Peyer's patch (tissue), 4 donors: ENCODE data around the gene SCD.

ENCODE experiments used
- CTCF ChIP-seq, 6 experiments: fragments of 450-650 bp in 4 of 6; fragments of 200-600 bp in 2 of 6; sonication (generic) in 1 of 6; IDR thresholded peaks; one replicate each; pipeline ENCODE4 v1.5.1; 2017 to 2019; ENCODE audit warnings: antibody characterized with exemption in 6 of 6, mild to moderate bottlenecking in 3 of 6, moderate library complexity in 1 of 6
- POLR2A ChIP-seq, 2 donors: fragments of 450-650 bp; IDR thresholded peaks; one replicate each; pipeline ENCODE4 v1.5.1; 2017; ENCODE audit warnings: antibody characterized with exemption in 2 of 2, mild to moderate bottlenecking in 2 of 2, moderate library complexity in 2 of 2

- TF ChIP-seq CTCF (IDR thresholded peaks at IDR 0.05): no peak
- TF ChIP-seq POLR2A (IDR thresholded peaks at IDR 0.05): no peak
Measured at GRCh38 chr10:100333106-100333505, 13.9 kb upstream of the SCD start.
